ENCODE data around the gene ADAMTS7. TPM values are rescaled to one million over a fixed set of nuclear protein-coding genes. Genes with fewer than 3 reads are reported as not detected.

The ADAMTS7 gene
- total RNA-seq, 1 donor from 2014 or later, result 0.48 TPM

DNA sequence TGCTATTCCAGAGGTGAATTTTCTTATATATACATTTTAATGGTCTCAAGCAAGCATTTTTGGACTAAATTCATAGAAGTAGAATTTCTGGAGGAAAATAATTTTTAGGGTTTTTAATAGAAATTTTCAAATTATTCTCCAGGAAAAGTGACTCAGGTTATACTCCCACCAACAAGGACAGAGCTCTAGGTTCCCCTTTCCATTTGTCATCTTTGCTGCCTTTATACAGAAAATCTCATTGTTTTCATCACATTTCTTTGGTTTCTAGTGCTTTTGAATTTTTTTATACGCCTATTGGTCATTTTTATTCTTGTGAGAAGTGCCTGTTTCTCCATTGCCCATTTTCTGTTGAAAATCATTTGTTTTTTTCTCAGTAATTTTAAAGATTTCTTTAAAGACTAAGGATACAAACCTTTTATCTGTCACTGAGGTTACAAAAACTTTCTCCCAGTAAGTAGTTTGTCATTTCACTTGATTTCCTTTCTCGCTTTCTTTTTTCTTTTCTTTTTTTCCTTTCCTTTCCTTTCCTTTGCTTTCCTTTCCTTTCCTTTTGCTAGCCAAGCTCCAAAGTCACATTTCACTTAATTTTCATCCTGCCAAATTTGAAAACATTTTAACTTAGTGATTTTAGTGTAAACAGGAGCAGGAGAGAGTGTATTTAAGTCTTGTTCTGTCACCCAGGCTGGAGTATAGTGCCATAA is 93.2 kb downstream of the ADAMTS7 start:
- no peak for ATAC-seq

DNA sequence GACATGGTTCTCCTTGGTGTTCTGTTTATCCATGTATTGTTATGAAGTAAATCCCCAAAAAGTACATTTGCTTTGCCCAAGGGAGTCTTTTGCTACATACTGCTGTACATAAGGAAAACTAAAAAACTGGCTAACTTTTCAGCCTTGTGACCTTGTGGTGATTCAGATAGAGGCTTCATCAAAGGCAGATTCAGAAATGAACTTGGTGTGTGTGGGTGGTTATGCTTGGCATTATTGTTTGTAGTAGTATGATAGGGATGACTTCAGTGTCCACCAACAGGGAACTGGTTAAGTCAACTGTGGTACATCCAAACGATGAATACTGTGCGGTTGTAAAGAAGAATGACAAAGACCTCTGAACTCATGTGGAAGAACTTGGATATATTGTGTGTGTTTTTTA is 94.6 kb downstream of the ADAMTS7 start:
- ATAC-seq, result no peak

DNA sequence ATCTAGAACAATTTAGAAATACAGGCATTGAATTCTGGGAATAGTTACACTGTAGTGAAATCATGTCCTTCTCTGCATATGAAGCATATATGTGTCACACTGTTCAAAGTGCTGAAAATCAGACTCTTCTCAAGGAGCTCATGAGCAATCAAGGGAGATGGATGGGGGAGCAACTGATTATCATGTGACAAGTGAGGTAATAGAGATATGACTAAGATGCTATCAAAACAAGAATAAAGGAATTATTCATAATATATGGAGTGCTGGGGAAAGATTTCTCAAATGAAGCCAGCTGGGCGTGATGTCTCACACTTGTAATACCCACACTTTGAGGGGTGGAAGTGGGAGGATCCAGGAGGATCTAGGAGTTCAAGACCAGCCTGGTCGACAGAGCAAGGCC is 95.3 kb downstream of the ADAMTS7 start:
- peak; percentile 82 for ATAC-seq

DNA sequence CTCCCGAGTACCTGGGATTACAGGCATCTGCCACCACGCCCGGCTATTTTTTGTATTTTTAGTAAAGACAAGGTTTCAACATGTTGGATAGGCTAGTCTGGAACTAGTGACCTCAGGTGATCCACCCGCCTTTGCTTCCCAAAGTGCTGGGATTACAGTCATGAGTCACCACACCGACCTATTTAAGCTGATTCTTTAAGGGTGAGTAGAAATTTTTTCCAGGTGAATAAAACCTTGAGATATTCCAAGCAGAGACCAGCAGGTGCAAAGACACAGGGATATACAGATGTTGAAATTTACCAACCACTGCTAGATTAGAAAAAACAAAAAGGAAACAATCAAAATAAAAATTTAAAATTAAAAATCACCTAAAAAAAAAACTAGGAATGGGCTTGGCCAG is 95.8 kb downstream of the ADAMTS7 start:
- ATAC-seq, result peak; percentile 84

DNA sequence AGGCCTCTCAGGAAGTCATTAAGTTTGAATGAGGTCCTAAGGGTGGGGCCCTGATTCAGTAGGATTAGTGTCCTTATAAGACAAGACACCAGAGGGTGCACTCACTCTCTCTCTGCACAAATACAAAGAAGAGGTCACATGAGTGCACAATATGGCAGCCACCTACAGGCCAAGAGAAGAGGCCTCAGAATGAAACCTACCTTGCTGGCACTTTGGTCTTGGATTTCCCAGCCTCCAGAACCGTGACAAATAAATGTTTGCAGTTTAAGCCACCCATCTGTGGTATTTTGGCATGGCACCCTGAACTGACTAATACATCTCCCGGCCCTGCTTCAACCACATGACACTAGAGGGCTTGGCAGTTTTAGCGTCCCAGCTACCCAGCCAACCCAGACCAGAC is 96.4 kb downstream of the ADAMTS7 start:
- ATAC-seq, result peak; percentile 67

DNA sequence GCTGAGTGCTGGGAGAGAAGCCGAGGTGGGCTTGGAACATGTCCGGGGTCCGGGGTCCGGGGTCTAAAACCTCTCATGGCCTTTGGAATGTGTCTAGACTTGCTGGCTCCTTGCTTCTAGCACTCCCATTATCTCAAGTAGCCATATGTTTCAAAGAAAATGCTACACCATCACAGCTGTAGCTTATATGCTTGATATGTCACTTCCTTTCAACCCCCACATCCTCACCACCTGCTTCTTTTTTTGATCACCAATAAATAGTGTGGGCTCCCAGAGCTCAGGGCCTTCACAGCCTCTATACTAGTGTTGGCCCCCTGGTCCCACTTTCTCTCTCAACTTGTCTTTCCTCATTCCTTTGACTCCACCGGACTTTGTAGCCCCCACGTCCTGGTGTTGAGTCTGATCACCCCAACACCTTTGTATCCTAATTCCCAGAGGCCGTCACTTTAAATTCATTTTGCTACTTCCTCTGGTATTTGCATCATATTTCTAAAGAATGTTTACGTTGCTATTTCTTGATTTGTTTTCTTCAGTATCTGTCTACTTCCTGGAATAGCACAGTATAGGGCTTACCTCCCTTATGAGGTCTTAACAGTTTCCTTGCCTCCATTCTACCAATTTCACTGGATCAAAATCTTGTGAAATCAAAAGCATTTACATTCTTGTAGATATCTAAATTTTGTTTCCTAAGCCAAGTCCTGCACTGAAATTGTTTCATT is 98.3 kb downstream of the ADAMTS7 start:
- ATAC-seq, result no peak

DNA sequence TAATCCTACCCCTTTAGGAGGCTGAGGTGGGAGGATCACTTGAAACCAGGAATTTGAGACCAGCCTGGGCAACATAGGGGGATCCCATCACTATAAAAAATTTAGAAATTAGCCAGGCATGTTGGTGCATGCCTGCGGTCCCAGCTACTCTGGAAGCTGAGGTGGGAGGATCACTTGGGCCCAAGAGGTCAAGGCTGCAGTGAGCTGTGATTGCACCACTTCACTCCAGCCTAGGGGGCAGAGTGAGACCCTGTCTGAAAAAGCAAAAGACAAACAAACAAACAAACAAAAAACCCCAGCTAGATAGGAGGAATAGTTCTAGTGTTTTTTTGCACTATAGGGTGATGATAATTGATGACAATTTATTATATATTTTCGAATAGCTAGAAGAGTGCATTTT is 99.6 kb downstream of the ADAMTS7 start:
- no peak for ATAC-seq

DNA sequence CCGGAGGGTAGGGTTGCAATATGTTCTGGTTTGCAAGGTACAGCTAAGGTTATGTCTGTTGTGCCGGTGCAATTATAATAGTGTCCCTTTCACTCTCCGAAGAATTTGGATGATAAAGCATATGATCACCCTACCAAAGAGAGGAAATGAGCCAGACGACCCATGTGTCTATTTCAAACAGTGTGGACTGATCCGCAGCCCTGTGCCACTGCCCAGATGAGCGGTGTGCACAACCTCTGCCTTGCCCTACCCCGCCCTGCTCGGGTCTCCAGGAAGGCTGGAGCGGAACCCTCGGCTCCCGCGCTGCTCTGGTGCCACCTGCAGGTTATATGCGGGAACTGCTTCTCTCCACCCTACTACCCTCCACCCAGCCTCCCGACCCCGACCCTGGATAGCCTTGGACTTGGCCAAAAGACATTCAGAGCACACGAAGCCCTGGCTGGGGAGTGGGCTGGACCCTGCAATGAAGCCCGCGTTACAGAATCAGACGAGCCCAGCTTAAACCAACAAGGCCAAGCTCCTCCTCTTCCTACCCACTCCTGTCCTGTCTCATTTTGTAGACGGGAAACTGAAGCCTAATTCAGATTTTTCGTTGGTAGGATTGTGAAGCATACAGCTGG is 101.9 kb downstream of the ADAMTS7 start:
- peak; percentile 96 for ATAC-seq

Other genes with a start within 250 kb of the ADAMTS7 start
- 4.3 TPM for gene CHRNA5, start 245.9 kb downstream of the ADAMTS7 start, total RNA-seq
- gene CHRNA3, start 190.5 kb downstream of the ADAMTS7 start, total RNA-seq, result 0.20 TPM
- 0.72 TPM for gene CHRNB4, start 170.3 kb downstream of the ADAMTS7 start, total RNA-seq
- gene MORF4L1, start 61.4 kb upstream of the ADAMTS7 start, total RNA-seq, result 128 TPM
- gene CTSH, start 133.6 kb upstream of the ADAMTS7 start, total RNA-seq, result 56.4 TPM